Ramos (cell line): ENCODE data around the gene ZNF598.
"Not testable (repeated sequence)": the region's sequence is repeated elsewhere in the genome, so short reads cannot be mapped to it uniquely, and the experiment has no call there.

Experiments used
- in situ Hi-C: fragments of 300-500 bp; cut with MboI; formaldehyde crosslinking; loops from one replicate; pipeline ENCODE4 v1.14.3; 2022; ENCODE audit warnings: low sequenced_read_pairs; ENCODE audit not compliant: unreplicated experiment

ZNF598 gene

DNA sequence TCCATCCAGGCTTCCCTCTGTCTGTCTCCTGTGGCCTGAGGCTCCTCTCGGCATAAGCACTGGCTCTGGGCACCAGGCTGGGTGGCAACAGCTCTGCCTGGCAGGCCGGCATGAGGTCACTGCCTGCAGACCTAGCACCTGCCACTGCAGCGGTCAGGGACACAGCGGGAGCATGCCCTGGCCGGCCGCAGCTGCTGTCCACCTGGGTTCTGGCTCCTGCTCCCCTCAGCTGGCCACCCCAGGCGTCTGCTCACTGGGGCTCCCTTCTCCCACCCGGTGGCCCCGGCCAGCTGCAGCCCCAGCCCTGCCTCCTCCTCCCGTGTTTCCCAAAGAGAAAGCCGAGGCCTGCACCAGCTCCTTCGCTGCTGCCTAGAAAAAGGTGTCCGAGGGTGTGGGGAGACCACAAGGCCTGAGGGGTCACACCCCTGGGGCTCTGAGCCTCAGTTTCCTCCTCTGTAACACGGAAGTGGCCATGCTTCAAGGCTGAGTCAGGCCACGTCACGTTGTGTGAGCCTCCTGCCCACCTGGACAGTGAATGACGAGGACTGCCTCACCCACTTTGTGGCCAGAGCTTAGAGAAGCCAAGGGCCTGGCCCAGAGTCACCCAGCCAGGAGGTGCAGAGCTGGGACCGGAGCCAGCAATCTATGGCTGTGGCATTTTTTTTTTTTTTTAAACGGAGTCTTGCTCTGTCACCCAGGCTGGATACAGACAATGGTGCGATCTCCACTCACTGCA is 31.3 kb upstream of the ZNF598 start:
- in situ Hi-C loops = no loop called here

DNA sequence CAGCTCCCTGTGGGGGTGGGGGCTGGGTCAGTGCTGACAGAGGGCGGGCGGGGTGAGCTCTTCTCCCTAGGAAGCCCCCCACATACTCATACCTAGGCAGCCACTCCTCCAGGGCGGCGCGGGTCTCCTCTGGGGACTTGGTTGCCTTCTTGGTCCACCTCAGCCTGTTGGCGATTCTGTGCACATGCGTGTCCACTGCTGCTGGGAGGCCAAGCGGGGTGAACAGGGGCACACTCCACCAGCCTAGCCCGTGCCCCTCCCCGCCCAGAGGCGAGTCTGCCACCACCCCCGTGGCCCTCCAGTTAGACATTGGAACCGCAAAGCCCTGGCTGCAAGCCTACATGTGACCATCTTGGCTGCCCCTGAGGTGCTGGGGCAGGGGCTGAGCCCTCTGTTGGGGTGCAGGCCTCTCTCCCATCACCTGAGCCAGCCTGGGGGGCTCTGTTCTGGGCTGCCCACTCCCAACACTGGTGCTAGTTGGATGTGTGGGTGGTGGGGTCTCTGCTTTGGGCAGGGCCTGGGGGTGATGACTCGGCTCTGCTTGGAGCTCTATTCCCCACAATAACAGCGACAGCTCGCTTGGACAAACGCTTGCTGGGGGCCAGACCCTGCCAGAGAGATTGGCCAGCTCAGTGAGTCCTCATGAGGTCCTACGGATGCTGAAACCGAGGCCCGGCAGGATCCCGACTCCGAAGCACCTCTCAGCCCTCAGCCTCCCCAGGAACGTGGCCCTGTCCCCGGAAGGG is 30.6 kb upstream of the ZNF598 start:
- in situ Hi-C loops = no loop called here

DNA sequence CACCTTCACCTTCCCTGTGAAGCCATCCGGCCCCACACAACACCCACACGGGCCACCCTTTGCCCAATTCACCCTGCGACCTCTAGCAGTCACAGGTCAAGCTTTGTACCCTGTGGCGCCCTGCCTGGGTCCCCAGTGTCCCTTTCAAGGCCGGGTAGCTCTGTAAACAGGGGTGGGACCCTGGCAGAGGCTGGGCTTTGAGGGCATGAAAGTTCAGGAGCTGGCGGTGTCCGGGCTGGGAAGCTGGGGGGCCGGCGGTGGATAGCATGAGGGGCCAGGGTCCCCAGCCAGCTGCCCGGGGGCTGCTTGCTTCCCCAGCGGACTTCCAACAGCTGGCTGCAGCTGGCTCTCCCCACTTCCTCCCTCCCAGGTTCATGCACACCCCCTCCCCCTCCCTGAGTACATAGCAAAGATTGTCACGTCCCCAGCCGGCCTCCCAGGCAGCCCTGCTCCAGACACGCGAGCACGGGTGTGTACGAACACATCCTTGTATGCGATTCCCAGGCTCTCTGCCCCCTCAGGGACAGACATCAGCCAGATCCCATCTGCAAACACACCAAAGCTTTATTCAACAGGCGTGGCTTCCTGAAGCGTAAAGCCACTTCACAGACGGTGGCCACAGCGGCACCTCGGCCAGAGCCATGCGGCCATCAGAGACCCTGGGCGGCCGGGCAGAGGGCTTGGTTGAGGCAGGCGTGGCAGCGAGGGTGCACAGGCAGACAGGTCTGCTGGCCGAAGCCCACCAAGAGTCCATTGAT is 29.8 kb upstream of the ZNF598 start:
- in situ Hi-C loops = no loop called here

DNA sequence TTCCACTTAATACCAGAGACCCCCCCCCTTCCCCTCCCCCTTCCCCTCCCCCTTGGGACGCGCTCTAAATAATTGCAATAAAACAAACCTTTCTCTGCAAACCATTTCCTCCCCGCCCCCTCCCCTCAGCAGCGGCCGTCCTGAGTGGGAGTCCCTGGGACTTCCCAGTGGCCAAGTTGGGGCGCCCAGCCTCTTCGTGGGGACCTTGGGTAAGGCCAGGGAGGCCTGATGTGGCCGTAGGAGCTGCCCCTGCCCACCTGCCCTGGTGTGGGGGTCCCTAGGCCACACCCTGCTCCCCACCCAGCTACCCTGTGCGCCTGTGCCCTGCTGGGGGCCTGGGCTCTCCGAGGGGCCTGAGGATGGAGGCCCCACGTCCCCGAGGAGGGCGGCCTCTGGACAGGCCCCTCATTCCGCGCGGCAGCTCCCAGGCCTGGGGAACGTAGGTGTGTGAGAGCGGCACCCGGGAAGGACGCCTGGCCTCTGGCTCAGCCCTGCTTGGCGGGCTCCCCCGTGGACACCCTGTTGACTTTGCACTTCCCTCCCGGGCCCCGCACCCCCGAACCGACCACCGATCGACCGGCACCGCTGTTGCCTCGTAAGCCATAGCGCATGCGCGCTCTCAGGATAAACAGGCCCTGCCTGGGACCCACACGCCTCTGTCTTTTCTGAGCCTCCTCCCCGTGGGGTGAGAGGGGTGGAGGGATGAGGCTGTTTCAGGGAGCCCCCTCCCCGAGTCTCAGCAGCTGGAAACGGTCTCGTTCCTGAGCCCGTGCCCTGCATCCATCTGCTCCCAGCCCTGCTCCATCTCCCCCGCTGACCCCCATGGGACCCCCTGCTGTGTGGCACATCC is 29.0 kb upstream of the ZNF598 start:
- in situ Hi-C loops = no loop called here

DNA sequence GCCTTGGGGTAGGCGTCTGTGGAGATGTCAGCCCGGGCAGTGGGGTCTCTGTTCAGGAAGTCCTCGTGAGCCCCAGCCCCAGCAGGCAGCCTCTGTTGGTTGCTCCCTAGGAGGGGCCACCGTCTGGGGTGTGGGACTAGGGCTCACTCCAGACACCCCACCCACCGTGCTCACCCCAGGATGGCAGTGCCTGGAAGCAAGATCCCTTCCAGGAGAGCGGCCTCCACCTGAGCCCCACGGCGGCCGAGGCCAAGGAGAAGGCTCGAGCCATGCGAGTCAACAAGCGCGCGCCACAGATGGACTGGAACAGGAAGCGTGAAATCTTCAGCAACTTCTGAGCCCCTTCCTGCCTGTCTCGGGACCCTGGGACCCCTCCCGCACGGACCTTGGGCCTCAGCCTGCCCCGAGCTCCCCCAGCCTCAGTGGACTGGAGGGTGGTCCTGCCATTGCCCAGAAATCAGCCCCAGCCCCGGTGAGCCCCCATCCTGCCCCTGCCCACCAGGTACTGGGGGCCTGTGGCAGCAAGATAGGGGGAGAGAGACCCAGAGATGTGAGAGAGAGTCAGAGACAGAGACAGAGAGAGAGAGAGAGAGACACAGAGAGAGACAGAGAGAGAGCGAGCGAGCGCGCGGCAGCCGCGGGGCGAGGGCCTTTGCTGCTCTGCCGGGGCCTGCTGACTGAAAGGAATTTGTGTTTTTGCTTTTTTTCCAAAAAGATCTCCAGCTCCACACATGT is 28.2 kb upstream of the ZNF598 start:
- in situ Hi-C loops = no loop called here

DNA sequence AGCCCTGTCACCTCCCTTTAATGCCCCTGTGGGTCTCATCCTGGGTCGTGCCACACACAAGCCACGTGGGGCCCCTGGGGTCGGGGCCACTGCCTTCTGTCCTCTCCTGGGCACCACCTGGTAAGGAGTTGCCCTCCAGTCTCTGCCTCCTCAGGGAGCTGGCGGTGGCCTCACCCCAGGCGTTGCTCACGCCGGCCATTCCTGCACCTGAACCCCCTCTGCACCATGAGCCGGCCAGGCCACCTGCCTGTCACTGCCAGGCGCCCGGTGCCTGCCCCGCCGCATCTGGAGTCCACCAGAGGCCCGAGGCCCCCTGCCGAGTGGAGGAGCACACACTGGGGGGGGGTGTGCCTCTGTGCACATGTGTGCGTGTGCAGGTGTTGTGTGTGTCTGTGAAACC is 27.5 kb upstream of the ZNF598 start:
- in situ Hi-C loops = no loop called here

DNA sequence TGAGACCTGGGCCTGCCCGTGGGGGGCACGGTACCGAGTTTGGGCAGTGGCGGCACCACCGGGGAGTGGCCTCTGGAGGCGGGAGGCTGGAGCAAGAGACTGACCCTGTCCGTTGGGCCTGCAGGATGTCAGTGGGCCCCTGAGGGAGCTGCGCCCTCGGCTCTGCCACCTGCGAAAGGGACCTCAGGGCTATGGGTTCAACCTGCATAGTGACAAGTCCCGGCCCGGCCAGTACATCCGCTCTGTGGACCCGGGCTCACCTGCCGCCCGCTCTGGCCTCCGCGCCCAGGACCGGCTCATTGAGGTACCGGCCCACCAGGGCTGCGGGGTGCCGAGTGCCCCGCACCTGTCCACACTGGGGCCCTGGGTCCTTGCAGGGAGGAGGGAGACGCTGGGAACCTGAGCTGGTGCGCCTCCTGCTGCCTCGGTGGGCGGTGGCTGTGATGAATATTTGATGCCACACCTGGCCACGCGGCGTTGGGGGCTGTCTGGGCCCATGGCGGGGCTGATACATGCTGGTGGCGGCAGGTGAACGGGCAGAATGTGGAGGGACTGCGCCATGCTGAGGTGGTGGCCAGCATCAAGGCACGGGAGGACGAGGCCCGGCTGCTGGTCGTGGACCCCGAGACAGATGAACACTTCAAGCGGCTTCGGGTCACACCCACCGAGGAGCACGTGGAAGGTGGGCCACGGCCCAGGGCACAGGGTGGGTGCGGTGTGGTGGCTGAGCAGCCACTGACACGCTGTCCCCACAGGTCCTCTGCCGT is 26.8 kb upstream of the ZNF598 start:
- in situ Hi-C loops = no loop called here

DNA sequence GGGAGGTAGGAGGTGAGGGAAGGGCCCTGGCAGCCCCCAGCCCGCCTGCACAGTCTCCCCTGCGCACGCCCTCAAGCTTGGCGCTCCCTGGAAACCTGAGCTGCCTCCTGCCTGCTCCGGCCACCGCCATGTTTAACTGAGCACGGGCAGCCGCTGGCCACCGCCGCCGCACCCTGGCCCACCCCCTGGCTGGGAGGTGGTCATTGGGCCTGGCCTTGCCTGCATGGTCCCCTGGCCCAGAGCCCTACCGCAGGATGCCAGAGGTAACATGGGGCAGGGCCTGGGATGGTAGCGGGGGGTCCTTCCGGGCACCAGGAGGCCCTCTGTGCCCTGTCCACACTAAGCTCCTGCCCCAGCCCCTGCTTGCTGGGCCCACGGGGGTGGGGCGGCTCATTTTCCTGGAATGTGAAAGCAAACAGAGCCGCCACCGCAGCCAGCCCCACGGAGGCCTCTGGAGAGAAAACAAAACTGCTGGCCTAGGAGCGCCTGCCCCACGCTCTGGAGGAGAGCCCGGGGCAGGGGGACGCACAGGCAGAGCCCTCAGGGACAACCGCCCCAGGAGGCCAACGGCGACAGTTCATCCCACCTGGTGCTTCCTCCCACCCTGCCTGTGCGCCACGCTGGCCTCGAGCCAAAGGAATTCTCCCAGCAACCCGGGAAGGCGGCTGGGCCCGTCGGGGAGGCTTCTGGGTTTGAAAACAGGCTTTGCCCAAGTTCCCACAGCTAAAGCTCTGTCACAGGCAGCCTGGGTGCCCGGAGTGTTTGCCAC is 26.0 kb upstream of the ZNF598 start:
- in situ Hi-C loops = no loop called here

DNA sequence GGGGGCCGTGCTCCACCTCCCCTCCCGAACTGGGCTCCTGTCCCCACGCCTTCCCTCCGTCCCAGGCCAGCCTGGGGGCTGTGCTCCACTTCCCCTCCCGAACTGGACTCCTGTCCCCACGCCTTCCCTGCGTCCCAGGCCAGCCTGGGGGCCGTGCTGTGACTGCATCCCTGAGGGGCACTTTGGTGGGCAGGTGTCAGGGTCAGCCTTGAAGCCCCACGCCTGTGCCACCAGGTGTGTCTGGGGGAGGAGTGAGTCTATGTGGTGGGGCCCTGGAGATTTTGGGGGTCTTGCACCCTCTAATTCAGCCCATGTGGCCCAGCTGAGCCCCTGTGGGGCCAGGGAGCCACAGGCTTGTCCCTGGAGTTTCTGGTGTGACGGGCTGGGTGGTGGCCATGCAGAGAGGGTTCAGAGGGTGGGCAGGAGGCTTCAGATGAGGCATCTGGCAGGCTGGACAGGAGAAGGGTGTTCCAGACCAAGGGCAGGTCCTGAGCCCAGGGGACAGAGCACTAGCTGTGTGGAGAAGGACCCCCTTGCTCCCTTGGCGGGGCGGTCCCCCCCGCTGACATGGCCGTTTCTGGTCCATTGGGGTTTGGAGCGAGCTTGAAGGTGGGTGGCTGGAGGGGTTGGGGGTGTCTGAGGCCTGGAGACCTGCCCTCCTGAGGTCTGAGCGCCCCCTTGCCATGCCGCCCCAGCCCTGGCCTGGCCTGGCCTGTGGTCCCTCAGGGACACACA is 25.2 kb upstream of the ZNF598 start:
- in situ Hi-C loops = no loop called here

DNA sequence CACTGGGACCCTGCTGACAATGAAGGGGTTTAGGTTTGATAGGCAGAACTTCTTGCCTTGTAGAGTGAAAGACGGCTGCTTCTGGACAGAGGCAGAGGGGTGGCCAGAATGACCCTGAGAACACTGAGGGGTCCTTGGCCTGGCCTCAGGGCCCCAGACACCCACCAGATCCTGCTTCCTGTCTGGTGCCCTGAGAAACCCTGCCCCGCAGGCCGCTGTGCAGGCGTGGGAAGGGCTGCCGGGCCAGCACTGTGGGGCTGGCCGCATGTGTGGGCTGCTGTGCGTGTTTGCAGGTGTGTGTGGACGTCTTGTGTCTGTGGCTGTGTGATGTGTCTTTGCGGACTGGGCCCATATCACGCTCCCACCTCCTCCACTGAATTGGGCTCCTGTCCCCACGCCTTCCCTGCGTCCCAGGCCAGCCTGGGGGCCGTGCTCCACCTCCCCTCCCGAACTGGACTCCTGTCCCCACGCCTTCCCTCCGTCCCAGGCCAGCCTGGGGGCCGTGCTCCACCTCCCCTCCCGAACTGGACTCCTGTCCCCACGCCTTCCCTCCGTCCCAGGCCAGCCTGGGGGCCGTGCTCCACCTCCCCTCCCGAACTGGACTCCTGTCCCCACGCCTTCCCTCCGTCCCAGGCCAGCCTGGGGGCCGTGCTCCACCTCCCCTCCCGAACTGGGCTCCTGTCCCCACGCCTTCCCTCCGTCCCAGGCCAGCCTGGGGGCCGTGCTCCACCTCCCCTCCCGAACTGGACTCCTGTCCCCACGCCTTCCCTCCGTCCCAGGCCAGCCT is 24.5 kb upstream of the ZNF598 start:
- in situ Hi-C loops = not testable (repeated sequence)

DNA sequence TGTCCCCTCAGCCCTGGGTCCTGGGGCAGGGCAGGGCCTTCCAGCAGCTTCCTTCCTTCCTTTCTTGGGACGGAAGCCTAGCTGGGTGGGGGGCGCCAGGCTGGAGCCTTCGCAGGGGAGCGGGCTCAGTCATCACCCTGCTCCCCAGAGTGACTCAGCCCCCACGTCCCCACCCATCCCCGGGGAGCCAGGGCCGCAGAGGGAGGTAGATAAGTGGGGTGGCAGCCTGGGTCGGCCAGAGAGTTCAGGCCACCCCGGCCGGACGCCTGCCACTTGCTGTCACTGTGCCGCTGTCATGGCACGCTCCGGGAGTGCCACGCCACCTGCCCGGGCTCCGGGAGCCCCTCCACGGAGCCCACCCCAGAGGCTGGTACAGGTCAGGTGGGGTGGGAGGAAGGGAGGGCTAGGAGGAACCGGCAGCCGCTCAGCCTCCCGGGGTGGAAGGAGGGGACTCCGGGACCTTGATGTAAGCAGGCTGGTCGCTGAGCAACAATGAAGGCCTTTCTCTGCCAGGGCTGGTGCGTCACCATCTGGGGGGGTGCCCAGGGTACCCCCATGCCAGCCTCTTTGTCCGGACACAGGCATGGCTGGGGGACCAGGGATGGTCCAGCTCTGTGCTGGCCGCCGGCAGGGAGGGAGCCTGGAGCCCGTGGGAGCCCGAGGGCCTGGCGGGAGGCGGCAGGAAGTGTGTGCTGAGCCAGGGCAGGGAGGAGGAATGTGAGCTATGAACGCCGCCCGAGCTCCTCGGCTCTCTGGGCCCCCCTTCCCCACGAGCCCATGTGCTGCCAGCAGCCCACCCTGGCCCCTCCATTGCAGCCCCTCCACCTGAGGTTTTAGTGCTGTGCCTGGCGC is 23.7 kb upstream of the ZNF598 start:
- in situ Hi-C loops = no loop called here

DNA sequence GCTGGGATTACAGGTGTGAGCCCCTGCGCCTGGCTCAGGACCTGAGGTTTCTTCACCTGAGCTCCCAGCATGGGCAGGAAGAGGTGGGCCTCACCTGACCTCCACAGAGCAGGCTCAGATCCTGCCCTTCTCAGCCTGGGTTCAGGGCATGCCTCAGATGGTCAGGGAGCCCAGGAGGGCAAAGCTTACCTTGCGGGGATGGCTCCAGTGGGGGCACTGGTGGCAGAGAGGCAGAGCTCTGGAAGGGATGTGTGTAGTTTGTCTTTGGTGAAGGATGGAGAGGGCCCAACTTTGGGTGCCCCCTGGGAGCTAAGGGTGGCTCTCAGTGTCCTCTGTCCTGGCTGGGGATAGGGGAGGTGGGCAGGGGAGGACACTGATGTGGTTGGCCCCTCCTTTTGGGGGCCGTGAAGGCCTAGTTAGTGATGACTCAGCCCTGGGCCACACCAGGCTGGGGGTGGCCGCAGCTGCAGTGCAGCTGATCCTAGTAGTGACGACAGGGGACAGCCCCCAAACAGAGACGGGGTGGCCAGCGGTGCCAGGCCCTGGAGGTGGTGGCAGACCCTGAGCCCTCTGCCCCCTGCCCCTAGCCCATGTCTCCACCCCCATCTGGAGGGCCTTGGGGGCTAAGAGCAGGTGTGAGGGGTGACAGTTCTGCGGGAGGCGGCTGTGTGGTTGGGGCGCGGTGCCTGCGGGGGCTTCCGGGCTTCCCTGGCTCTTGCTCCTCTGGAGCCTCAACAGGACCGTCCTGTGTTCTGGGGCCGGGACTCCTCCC is 22.9 kb upstream of the ZNF598 start:
- in situ Hi-C loops = no loop called here

DNA sequence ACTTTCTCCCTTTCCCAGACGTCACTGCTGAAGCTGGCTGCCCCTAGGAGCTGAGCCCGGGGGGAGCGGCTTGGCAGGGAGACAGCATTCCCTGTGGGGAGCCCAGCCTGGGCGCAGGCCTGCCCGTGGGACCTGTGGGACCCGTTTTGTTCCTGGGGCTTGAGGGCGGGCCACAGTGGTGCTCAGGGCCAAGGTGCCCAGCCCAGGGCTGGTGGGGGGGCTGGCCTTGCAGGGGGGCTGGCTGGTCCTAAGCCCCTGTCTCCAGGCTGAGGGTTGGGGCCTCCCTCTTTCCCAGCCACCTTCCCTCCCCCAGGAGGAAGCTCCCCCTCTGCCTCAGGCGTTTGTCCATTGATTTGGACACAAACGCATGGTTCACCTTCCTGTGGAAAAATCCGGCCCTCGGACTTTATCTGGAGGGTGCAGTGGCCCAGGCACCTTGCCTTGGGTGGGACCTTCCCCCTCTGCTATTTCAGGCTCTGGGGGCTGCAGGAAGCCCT is 21.5 kb upstream of the ZNF598 start:
- in situ Hi-C loops = no loop called here

DNA sequence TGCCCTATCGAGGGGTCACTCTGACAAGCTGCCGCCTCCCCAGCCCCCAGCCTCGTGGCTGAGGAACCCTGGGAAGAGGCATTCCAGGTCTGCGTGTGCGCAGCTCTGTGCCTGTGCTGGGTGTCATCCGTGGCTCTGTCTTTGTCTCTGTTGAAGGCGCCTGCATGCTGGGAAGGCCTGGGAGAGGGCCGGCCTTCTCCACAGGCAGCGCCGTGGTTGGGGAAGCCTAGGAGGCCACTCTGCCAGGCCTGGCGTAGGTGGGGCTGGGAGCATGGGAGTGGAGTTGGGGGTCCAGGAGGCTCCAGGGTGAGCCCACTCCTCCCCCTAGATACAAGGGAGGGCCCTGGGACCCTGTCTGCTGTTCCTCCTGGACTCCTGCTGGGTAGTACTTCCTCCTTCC is 20.4 kb upstream of the ZNF598 start:
- in situ Hi-C loops = no loop called here

DNA sequence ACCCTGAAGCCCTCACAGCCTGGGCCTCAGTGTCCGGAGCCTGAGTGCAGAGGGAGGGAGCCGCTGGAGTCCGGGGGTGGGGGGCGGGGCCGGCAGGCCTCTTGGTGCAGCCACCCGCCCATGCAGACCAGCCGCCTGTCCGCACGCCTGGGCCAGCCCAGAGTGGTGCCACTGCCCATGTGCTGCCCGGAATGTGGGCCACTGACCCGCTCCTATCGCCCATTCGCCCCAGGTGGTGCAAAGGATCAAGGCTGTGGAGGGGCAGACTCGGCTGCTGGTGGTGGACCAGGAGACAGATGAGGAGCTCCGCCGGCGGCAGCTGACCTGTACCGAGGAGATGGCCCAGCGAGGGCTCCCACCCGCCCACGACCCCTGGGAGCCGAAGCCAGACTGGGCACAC is 19.7 kb upstream of the ZNF598 start:
- in situ Hi-C loops = no loop called here
